ENCODE data around the gene BTF3. TPM values are rescaled to one million over a fixed set of nuclear protein-coding genes. Genes with fewer than 3 reads are reported as not detected.

Gene BTF3
- total RNA-seq (585 TPM), polyA plus RNA-seq (100 to 1,000 TPM; 737 to 852 (median 796) TPM)

DNA sequence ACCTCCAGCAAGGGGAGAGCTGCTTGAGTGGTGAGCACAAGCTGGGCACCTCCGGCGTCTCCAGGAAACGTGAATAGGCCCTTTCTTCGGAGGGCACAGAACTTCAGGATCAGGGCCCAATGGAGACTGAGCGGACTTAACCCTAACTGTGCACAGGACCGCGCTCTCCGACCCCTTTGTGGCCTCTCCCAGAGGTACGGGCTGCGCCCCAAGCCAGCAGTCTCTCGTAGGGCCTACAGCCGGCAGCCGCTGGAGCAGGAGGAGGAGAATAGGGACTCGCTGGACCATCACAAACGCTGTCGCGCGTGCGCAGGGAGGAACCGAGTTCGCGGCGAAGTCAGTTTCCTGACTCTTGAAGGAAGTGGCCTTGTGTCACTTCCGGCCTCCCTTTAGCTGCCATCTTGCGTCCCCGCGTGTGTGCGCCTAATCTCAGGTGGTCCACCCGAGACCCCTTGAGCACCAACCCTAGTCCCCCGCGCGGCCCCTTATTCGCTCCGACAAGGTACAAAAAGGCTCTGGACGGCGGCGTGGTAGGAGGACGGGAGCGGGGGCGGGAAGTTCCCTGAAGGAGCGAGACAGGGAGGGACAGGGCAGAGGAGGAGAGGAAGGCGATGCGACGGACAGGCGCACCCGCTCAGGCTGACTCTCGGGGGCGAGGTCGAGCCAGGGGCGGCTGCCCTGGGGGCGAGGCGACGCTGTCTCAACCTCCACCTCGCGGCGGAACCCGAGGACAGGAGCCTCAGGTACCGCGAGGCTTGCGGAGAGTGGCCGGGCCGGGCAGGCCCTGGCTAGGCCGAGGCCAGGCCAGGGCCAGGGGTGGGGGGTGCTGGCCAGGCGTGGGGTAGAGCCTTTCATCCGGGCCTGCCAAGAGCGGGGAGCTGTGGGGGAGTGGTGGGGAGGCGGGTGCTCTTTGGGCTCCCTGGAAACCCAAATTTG is at the start of gene BTF3:
BTF3 (plus strand) TSS at position 386 of the 936 bp plus-strand sequence; CDS start at position 612, 226 bp downstream.
- peak within 1 kb of the TSS; percentile 96 for H3K4me3 ChIP-seq (ENCODE audit: low read depth, low read length)
- H3K4me3 Mint-ChIP-seq = peak within 1 kb of the TSS; percentile 97 to 99 (median 98)
- H3K36me3 ChIP-seq (ENCODE audit: control insufficient read depth, insufficient read depth, low read length) = peaks cover 18% of the 10 kb centered on the region

DNA sequence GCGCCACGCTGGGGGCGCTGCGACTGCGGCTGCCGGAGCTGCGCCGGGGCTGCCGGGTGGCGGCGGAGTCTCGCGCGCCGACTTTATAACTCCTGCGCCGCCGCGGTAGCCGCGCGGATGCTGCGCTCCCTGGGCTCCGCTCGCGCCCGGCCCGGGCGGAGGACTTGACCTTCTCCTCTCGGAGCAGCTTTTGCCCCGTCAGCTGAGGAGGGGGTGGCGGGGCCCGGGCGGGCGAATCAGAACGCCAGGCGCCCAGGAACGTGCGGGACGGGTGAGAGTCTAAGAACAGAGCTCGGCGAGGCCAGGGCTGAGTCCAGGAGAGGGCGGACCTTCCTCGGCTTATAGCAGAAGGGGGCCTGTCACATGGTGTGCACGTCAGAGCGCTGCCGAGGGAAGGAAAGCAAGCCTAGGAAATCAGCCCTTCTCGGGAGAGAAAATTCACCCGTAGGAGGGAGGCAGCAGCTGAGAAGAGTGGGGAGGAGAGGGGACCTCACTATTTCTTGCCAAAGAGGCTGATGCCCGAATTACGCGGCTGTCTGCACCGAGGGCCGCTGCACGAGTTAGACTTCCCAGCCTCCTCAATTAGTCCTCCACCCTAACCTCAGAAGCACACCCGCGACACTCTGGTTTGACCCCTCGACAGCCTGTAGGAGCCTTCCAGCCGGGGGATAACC is 49.6 kb upstream of the BTF3 start, which contains the start of gene FOXD1:
FOXD1 (minus strand) TSS at position 315 of the 674 bp plus-strand sequence. CDS start 415 bp downstream, outside the sequence.
- peaks cover 0 to 32% (median 11%) of the 10 kb centered on the region in 4 donors for H3K4me1 Mint-ChIP-seq
- peaks cover 90% of the 10 kb centered on the region for H3K27me3 Mint-ChIP-seq
- peak within 1 kb of the TSS; percentile 88 to 94 (median 90) for H3K4me3 Mint-ChIP-seq
- Histone ChIP-seq H3K27ac (ENCODE audit: insufficient read depth, low read length, poor library complexity, severe bottlenecking) (no peak within 1 kb of the TSS), H3K9me3 (ENCODE audit: control insufficient read depth in 2 of 2, low read length in 2 of 2) (peaks cover 20 to 35% of the 10 kb centered on the region in 2 experiments), H3K4me1 (ENCODE audit: control insufficient read depth, insufficient read depth, low read length, poor library complexity, severe bottlenecking) (peaks cover 24% of the 10 kb centered on the region), H3K4me3 (ENCODE audit: low read depth, low read length) (no peak within 1 kb of the TSS), H3K36me3 (ENCODE audit: control insufficient read depth, insufficient read depth, low read length) (no peaks in the 10 kb centered on the region), H3K27me3 (ENCODE audit: control insufficient read depth, insufficient read depth, low read length) (peaks cover 63% of the 10 kb centered on the region)
- peak in 2 of 3 donors; percentile 39 to 54 for DNase-seq
- peaks cover 0 to 13% (median 6%) of the 10 kb centered on the region in 7 donors for H3K9me3 Mint-ChIP-seq
- peak; percentile 18 to 28 for ATAC-seq (ENCODE audit: low read depth in 2 of 2)
- peaks cover 3% of the 10 kb centered on the region for H3K36me3 Mint-ChIP-seq
- peak within 1 kb of the TSS; percentile 29 to 91 (median 88) for H3K27ac Mint-ChIP-seq

More for the DNA sequence above, at the start of gene BTF3:
- Histone ChIP-seq H3K27me3 (ENCODE audit: control insufficient read depth, insufficient read depth, low read length) (peaks cover 6% of the 10 kb centered on the region), H3K27ac (ENCODE audit: insufficient read depth, low read length, poor library complexity, severe bottlenecking) (peak within 1 kb of the TSS; percentile 92), H3K9me3 (ENCODE audit: control insufficient read depth in 2 of 2, low read length in 2 of 2) (no peaks in the 10 kb centered on the region), H3K4me1 (ENCODE audit: control insufficient read depth, insufficient read depth, low read length, poor library complexity, severe bottlenecking) (peaks cover 41% of the 10 kb centered on the region)
- Mint-ChIP-seq H3K27ac (peak within 1 kb of the TSS; percentile 99), H3K9me3 (no peaks in the 10 kb centered on the region), H3K4me1 (peaks cover 28 to 48% (median 36%) of the 10 kb centered on the region in 4 donors), H3K27me3 (peaks cover 14% of the 10 kb centered on the region), H3K36me3 (peaks cover 19% of the 10 kb centered on the region)
- peak; percentile 93 to 96 for ATAC-seq (ENCODE audit: low read depth in 2 of 2)
- peak; percentile 89 to 97 (median 92) for DNase-seq

DNA sequence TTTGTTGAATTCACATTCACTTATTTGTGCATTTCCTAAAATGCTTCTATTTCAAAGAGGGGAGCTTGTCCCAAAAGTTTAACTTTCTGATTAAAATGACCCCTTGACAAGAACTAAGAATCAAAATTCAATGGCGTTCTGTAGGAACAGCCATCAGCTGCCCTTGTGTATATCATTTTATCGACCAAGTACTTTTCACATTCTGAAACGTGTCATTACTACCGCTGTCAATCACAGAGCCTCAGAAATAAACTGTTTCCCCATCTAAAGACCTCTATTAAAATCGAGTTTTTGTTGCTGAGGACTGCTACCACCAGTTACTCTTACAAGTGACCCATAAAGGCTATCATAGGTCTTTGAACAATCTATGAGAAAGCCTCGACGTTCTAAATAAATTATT is 48.1 kb upstream of the BTF3 start:
- Histone ChIP-seq H3K27ac (ENCODE audit: insufficient read depth, low read length, poor library complexity, severe bottlenecking) (no peak overlapping the region), H3K27me3 (ENCODE audit: control insufficient read depth, insufficient read depth, low read length) (peaks cover 62% of the 10 kb centered on the region), H3K36me3 (ENCODE audit: control insufficient read depth, insufficient read depth, low read length) (no peaks in the 10 kb centered on the region), H3K9me3 (ENCODE audit: control insufficient read depth in 2 of 2, low read length in 2 of 2) (peaks cover 16 to 19% of the 10 kb centered on the region in 2 experiments), H3K4me1 (ENCODE audit: control insufficient read depth, insufficient read depth, low read length, poor library complexity, severe bottlenecking) (peaks cover 24% of the 10 kb centered on the region), H3K4me3 (ENCODE audit: low read depth, low read length) (no peak overlapping the region)
- Mint-ChIP-seq H3K4me1 (peaks cover 0 to 31% (median 11%) of the 10 kb centered on the region in 4 donors), H3K9me3 (peaks cover 0 to 13% (median 4%) of the 10 kb centered on the region in 7 donors), H3K36me3 (no peaks in the 10 kb centered on the region), H3K27ac (peak overlapping the region in 2 of 3 donors; percentile 30 to 93), H3K4me3 (peak overlapping the region in 3 of 4 donors; percentile 16 to 91 (median 39)), H3K27me3 (peaks cover 87% of the 10 kb centered on the region)
- DNase-seq = no peak
- ATAC-seq (ENCODE audit: low read depth in 2 of 2) = no peak

DNA sequence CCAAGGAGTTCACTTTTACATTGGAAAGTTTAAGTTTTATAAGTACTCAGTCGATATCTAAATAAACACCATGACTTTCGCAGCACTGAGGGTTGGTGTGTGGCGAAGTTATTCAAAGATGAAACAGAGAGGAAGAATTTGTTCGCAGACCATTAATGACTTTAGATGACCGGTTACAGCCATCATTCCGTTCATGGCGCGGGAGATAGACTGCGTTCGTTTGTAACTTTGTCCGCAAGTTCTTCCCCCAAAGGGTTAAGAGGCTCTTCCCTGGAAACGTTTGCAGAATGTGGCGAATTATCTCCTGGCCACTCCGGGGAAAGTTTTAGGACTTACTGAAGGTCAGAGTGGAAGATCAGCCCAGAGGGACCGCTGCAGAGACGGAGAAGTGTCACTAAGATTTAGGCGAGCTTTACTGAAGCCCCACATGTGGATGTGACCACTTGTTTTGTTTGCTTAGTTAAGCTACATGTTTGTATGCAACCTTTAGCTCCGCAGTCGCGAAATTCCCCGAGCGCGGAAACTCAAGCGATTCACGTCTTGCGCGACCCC is 47.5 kb upstream of the BTF3 start:
- peaks cover 0 to 13% (median 4%) of the 10 kb centered on the region in 7 donors for H3K9me3 Mint-ChIP-seq
- peaks cover 59% of the 10 kb centered on the region for H3K27me3 ChIP-seq (ENCODE audit: control insufficient read depth, insufficient read depth, low read length)
- peaks cover 0 to 31% (median 11%) of the 10 kb centered on the region in 4 donors for H3K4me1 Mint-ChIP-seq
- H3K27ac ChIP-seq (ENCODE audit: insufficient read depth, low read length, poor library complexity, severe bottlenecking) = no peak overlapping the region
- H3K9me3 ChIP-seq (ENCODE audit: control insufficient read depth in 2 of 2, low read length in 2 of 2) = peaks cover 12 to 18% of the 10 kb centered on the region in 2 experiments
- H3K27me3 Mint-ChIP-seq = peaks cover 87% of the 10 kb centered on the region
- no peak for ATAC-seq (ENCODE audit: low read depth in 2 of 2)
- no peaks in the 10 kb centered on the region for H3K36me3 Mint-ChIP-seq
- no peak overlapping the region for H3K4me3 ChIP-seq (ENCODE audit: low read depth, low read length)
- DNase-seq = no peak
- H3K36me3 ChIP-seq (ENCODE audit: control insufficient read depth, insufficient read depth, low read length) = no peaks in the 10 kb centered on the region
- H3K27ac Mint-ChIP-seq = peak overlapping the region in 2 of 3 donors; percentile 30 to 93
- H3K4me3 Mint-ChIP-seq = peak overlapping the region in 2 of 4 donors; percentile 3 to 36
- peaks cover 24% of the 10 kb centered on the region for H3K4me1 ChIP-seq (ENCODE audit: control insufficient read depth, insufficient read depth, low read length, poor library complexity, severe bottlenecking)

DNA sequence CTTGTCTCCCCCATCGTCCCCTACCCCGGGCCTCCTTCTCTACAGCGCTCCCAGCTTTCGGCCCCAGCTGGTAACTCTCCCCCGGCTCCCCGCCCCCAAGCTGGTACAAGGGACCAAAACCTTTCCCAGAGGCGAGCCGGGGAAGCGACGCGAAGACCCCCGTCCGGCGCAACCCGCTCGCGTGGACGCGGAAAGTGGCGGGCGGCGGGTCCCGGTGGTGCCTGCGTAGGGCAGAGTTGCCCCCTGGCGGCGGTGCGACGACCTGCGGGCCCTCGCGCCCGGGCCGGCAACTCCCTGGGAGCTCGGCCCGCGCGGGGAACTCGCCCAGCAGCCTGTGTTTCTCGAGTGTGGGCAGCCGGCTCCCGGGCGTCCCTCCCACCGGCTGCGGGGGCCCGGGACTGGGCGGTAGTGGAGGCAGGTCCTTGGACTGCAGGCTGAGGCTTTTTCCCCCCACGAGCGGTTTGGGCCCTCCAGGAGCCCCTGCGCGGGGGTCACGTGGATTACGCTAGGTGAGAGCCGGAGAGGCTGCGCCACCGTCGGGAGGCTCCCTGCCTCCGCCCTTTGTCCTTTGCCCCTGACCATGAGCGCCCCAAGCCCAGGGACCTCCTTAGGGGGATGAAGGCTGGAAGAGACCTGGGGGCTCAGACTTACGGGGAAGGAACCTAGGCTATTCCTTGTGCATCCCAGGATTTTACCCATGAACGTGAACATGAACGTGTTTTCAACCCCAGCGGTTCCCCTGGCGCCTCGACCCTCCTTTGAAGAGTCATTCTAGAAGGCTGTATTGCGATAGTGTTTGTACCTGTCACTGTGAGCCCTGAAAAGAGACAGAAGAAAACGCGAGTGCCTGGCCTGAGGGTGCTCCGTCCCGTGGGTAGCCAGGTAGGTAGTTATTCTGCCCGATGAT is 46.8 kb upstream of the BTF3 start:
- H3K4me3 Mint-ChIP-seq = peak overlapping the region; percentile 6 to 36 (median 8)
- DNase-seq (peak; percentile 25 to 66 (median 57)), ATAC-seq (ENCODE audit: low read depth in 2 of 2) (peak in 1 of 2 donors; percentile 36)
- Histone ChIP-seq H3K4me3 (ENCODE audit: low read depth, low read length) (no peak overlapping the region), H3K27ac (ENCODE audit: insufficient read depth, low read length, poor library complexity, severe bottlenecking) (no peak overlapping the region), H3K36me3 (ENCODE audit: control insufficient read depth, insufficient read depth, low read length) (no peaks in the 10 kb centered on the region), H3K9me3 (ENCODE audit: control insufficient read depth in 2 of 2, low read length in 2 of 2) (peaks cover 12 to 18% of the 10 kb centered on the region in 2 experiments), H3K4me1 (ENCODE audit: control insufficient read depth, insufficient read depth, low read length, poor library complexity, severe bottlenecking) (peaks cover 21% of the 10 kb centered on the region), H3K27me3 (ENCODE audit: control insufficient read depth, insufficient read depth, low read length) (peaks cover 58% of the 10 kb centered on the region)
- peaks cover 0 to 13% (median 4%) of the 10 kb centered on the region in 7 donors for H3K9me3 Mint-ChIP-seq
- H3K36me3 Mint-ChIP-seq = no peaks in the 10 kb centered on the region
- peaks cover 0 to 28% (median 11%) of the 10 kb centered on the region in 4 donors for H3K4me1 Mint-ChIP-seq
- H3K27me3 Mint-ChIP-seq = peaks cover 87% of the 10 kb centered on the region
- peak overlapping the region in 2 of 3 donors; percentile 30 to 93 for H3K27ac Mint-ChIP-seq

DNA sequence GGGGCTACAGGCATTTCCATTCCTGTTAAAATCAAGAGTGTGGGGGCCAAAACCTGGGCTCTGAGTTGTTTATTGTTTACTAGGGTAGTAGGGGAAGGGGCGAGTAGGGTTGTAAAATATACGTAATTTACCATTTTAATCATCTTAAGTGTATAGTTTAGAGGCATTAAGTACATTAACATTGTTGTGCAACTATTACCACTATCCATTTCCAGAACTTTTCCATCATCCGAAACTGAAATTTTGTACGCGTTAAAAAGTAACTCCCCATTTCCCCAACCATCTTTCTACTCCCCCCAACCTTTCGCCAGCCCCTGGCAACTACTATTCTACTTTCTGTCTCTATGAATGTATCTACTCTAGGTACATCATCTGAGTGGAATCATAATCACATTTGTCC is 46.0 kb upstream of the BTF3 start:
- Mint-ChIP-seq H3K9me3 (peaks cover 0 to 13% (median 4%) of the 10 kb centered on the region in 7 donors), H3K27me3 (peaks cover 89% of the 10 kb centered on the region), H3K36me3 (no peaks in the 10 kb centered on the region), H3K4me3 (peak overlapping the region in 3 of 4 donors; percentile 6 to 10 (median 6)), H3K4me1 (peaks cover 0 to 26% (median 11%) of the 10 kb centered on the region in 4 donors), H3K27ac (peak overlapping the region in 1 of 3 donors; percentile 82)
- H3K36me3 ChIP-seq (ENCODE audit: control insufficient read depth, insufficient read depth, low read length) = no peaks in the 10 kb centered on the region
- peaks cover 12 to 18% of the 10 kb centered on the region in 2 experiments for H3K9me3 ChIP-seq (ENCODE audit: control insufficient read depth in 2 of 2, low read length in 2 of 2)
- DNase-seq = no peak
- peaks cover 16% of the 10 kb centered on the region for H3K4me1 ChIP-seq (ENCODE audit: control insufficient read depth, insufficient read depth, low read length, poor library complexity, severe bottlenecking)
- no peak overlapping the region for H3K4me3 ChIP-seq (ENCODE audit: low read depth, low read length)
- H3K27ac ChIP-seq (ENCODE audit: insufficient read depth, low read length, poor library complexity, severe bottlenecking) = no peak overlapping the region
- H3K27me3 ChIP-seq (ENCODE audit: control insufficient read depth, insufficient read depth, low read length) = peaks cover 60% of the 10 kb centered on the region
- ATAC-seq (ENCODE audit: low read depth in 2 of 2) = no peak

Data from CD4-positive, CD25-positive, alpha-beta regulatory T cell (primary cell).